ENCODE measurements around the gene SLC17A9. TPM values are rescaled to one million over a fixed set of nuclear protein-coding genes. Genes with fewer than 3 reads are reported as not detected.

SLC17A9 gene
- total RNA-seq, 1 donor from 2014 or later = 15.2 TPM

GRCh38 chr20:62997417-62998035, 45.0 kb downstream of the SLC17A9 start:
- H3K27ac ChIP-seq = no peak overlapping the region
- ATAC-seq (peak; percentile 63), DNase-seq (no peak)
- intact Hi-C loops (cut with DNase I) = no loop called here
- H3K27me3 ChIP-seq = peaks cover 64% of the 10 kb centered on the region
- H3K36me3 ChIP-seq = no peaks in the 10 kb centered on the region
- no peaks in the 10 kb centered on the region for H3K9me3 ChIP-seq
- no peaks in the 10 kb centered on the region for H3K4me1 ChIP-seq
- TF ChIP-seq CTCF (IDR thresholded peaks at IDR 0.05) = no peak
- no peak overlapping the region for H3K4me3 ChIP-seq

GRCh38 chr20:62998449-62998848, 45.9 kb downstream of the SLC17A9 start:
- ATAC-seq (no peak), DNase-seq (no peak)
- no peaks in the 10 kb centered on the region for H3K4me1 ChIP-seq
- no peak for TF ChIP-seq CTCF (IDR thresholded peaks at IDR 0.05)
- peaks cover 68% of the 10 kb centered on the region for H3K27me3 ChIP-seq
- no peaks in the 10 kb centered on the region for H3K9me3 ChIP-seq
- no peaks in the 10 kb centered on the region for H3K36me3 ChIP-seq
- no peak overlapping the region for H3K27ac ChIP-seq
- no peak overlapping the region for H3K4me3 ChIP-seq
- intact Hi-C loops (cut with DNase I) = no loop called here

- no peak for ATAC-seq
- intact Hi-C loops (cut with DNase I) = no loop called here
- DNase-seq = no peak
- H3K4me1 ChIP-seq = no peaks in the 10 kb centered on the region
- H3K4me3 ChIP-seq = no peak overlapping the region
- H3K9me3 ChIP-seq = no peaks in the 10 kb centered on the region
- H3K36me3 ChIP-seq = no peaks in the 10 kb centered on the region
- no peak overlapping the region for H3K27ac ChIP-seq
- H3K27me3 ChIP-seq = peaks cover 70% of the 10 kb centered on the region
- TF ChIP-seq CTCF (IDR thresholded peaks at IDR 0.05) = no peak
Measured at GRCh38 chr20:62999580-62999979, 47.1 kb downstream of the SLC17A9 start.

- no peaks in the 10 kb centered on the region for H3K4me1 ChIP-seq
- no peaks in the 10 kb centered on the region for H3K9me3 ChIP-seq
- H3K27me3 ChIP-seq = peaks cover 73% of the 10 kb centered on the region
- ATAC-seq (no peak), DNase-seq (no peak)
- H3K27ac ChIP-seq = no peak overlapping the region
- intact Hi-C loops (cut with DNase I) = no loop called here
- TF ChIP-seq CTCF (IDR thresholded peaks at IDR 0.05) = no peak
- H3K36me3 ChIP-seq = no peaks in the 10 kb centered on the region
- no peak overlapping the region for H3K4me3 ChIP-seq
Measured at GRCh38 chr20:63000036-63000435, 47.5 kb downstream of the SLC17A9 start.

GRCh38 chr20:63000958-63001357, 48.4 kb downstream of the SLC17A9 start:
- Histone ChIP-seq H3K27ac (no peak overlapping the region), H3K4me3 (no peak overlapping the region), H3K9me3 (no peaks in the 10 kb centered on the region), H3K27me3 (peaks cover 80% of the 10 kb centered on the region), H3K36me3 (no peaks in the 10 kb centered on the region), H3K4me1 (no peaks in the 10 kb centered on the region)
- intact Hi-C loops (cut with DNase I) = no loop called here
- DNase-seq (no peak), ATAC-seq (no peak)
- no peak for TF ChIP-seq CTCF (IDR thresholded peaks at IDR 0.05)

- peaks cover 84% of the 10 kb centered on the region for H3K27me3 ChIP-seq
- DNase-seq = no peak
- intact Hi-C loops (cut with DNase I) = no loop called here
Measured at GRCh38 chr20:63002511-63002910, 50.0 kb downstream of the SLC17A9 start.

More at GRCh38 chr20:63002511-63002910, 50.0 kb downstream of the SLC17A9 start:
- ATAC-seq = no peak
- H3K4me1 ChIP-seq = no peaks in the 10 kb centered on the region
- no peaks in the 10 kb centered on the region for H3K36me3 ChIP-seq
- no peaks in the 10 kb centered on the region for H3K9me3 ChIP-seq
- no peak for TF ChIP-seq CTCF (IDR thresholded peaks at IDR 0.05)
- H3K4me3 ChIP-seq = no peak overlapping the region
- H3K27ac ChIP-seq = no peak overlapping the region

All from upper lobe of right lung (tissue), 1 donor.